Keratinocyte (primary cell): ENCODE results near the gene LITAFD. TPM values are rescaled to one million over a fixed set of nuclear protein-coding genes. Genes with fewer than 3 reads are reported as not detected.
A peak's percentile ranks its signal among the peaks of the same experiment; 100 is the strongest.

Experiments
- DNase-seq: peaks from one replicate; pipeline ENCODE4 v3.0.0-alpha.2; 2011; ENCODE audit warnings: low read depth, missing footprints, low spot score
- FAIRE-seq: peaks from 2 replicates; lab custom pipeline; 2011; peaks lifted over from hg19 to GRCh38; lab: Jason Lieb, UNC
- H2AFZ ChIP-seq: 2 replicates; pipeline ENCODE4 v1.6.0; 2012; ENCODE audit warnings: low read length, control low read depth, inconsistent platforms; ENCODE audit not compliant: control insufficient read depth
- H3K27ac ChIP-seq: 2 replicates; pipeline ENCODE4 v1.5.1; 2011; ENCODE audit warnings: low read length; ENCODE audit not compliant: control insufficient read depth, insufficient read depth
- H3K27me3 ChIP-seq: 3 replicates; pipeline ENCODE4 v1.6.0; 2011; ENCODE audit warnings: low read length; ENCODE audit not compliant: control insufficient read depth, insufficient read depth; ENCODE audit errors: extremely low read depth
- H3K36me3 ChIP-seq, 2 experiments: 2 replicates in 1 of 2; 3 replicates in 1 of 2; pipeline ENCODE4 v1.5.1; 2011; ENCODE audit warnings: low read length in 2 of 2, mild to moderate bottlenecking in 1 of 2; ENCODE audit not compliant: control insufficient read depth in 2 of 2, insufficient read depth in 2 of 2; ENCODE audit errors: extremely low read depth in 1 of 2
- H3K4me1 ChIP-seq: 3 replicates; pipeline ENCODE4 v1.5.1; 2011; ENCODE audit warnings: low read length; ENCODE audit not compliant: control insufficient read depth, insufficient read depth; ENCODE audit errors: extremely low read depth
- H3K4me2 ChIP-seq: 3 replicates; pipeline ENCODE4 v1.6.0; 2011; ENCODE audit warnings: low read depth, low read length; ENCODE audit not compliant: control insufficient read depth, insufficient read depth; ENCODE audit errors: extremely low read depth
- H3K4me3 ChIP-seq, 3 experiments: fragments of 200-600 bp in 1 of 3; sonication (generic) in 1 of 3; 2 replicates in 2 of 3; 3 replicates in 1 of 3; pipeline ENCODE4 v1.5.1; 2011 to 2016; ENCODE audit warnings: low read length in 3 of 3, mild to moderate bottlenecking in 3 of 3, control low read depth in 2 of 3, inconsistent platforms in 1 of 3, low read depth in 1 of 3, mixed read lengths in 1 of 3, mixed run types in 1 of 3, moderate library complexity in 1 of 3; ENCODE audit not compliant: control insufficient read depth in 2 of 3, insufficient read depth in 2 of 3; ENCODE audit errors: extremely low read depth in 1 of 3
- H3K79me2 ChIP-seq: 2 replicates; pipeline ENCODE4 v1.6.0; 2012; ENCODE audit warnings: low read length; ENCODE audit not compliant: control insufficient read depth, insufficient read depth
- H3K9ac ChIP-seq: 3 replicates; pipeline ENCODE4 v1.6.0; 2011; ENCODE audit warnings: low read length; ENCODE audit not compliant: control insufficient read depth, insufficient read depth; ENCODE audit errors: extremely low read depth
- H3K9me1 ChIP-seq: 3 replicates; pipeline ENCODE4 v1.6.0; 2011; ENCODE audit warnings: low read length; ENCODE audit not compliant: control insufficient read depth, insufficient read depth; ENCODE audit errors: extremely low read depth
- H3K9me3 ChIP-seq: 2 replicates; pipeline ENCODE4 v1.5.1; 2012; ENCODE audit warnings: low read depth, low read length; ENCODE audit not compliant: control insufficient read depth
- H4K20me1 ChIP-seq: 3 replicates; pipeline ENCODE4 v1.6.0; 2011; ENCODE audit warnings: low read length; ENCODE audit not compliant: control insufficient read depth, insufficient read depth; ENCODE audit errors: extremely low read depth
- EZH2 ChIP-seq: IDR thresholded peaks from one replicate; pipeline ENCODE4 v1.6.1; 2012; ENCODE audit warnings: inconsistent platforms, mild to moderate bottlenecking, low read length, moderate library complexity
- dilution Hi-C: fragments of 300-500 bp; cut with MboI; formaldehyde crosslinking; loops from one replicate; pipeline ENCODE4 v1.7.0; 2020; ENCODE audit warnings: low sequenced_read_pairs; ENCODE audit not compliant: extremely low pct_ligation_motif_present
- polyA plus RNA-seq, 5 experiments: library from polyadenylated mRNA; depleted of rRNA in 3 of 5; stranded (reverse) in 3 of 5; stranded (forward) in 1 of 5; unstranded in 1 of 5; fragments of >200 nt; gene quantifications; 1 replicate in 1 of 5; 2 replicates in 3 of 5; 3 replicates in 1 of 5; pipeline versions ENCODE4 v1.2.1 to v1.2.3, GENCODE V29; 2011 to 2012; ENCODE audit warnings: missing spikeins in 2 of 5, low read depth in 1 of 5, low replicate concordance in 1 of 5
- TF ChIP-seq, protein P1 (sequence below), 3 experiments: IDR thresholded peaks in 1 of 3; conservative IDR thresholded peaks in 1 of 3; optimal IDR thresholded peaks in 1 of 3; 2 replicates in 2 of 3; 3 replicates in 1 of 3; pipeline versions ENCODE3 to v1.5.1; 2011; ENCODE audit warnings: low read length in 3 of 3, mild to moderate bottlenecking in 3 of 3, moderate library complexity in 2 of 3, control low read depth in 1 of 3, inconsistent platforms in 1 of 3; ENCODE audit not compliant: insufficient read depth in 2 of 3; ENCODE audit errors: extremely low read depth in 1 of 3

The LITAFD gene
- polyA plus RNA-seq, 1 donor (not counting 4 experiments of a cell fraction or from before 2014, with no cell fraction given) = not detected

DNA sequence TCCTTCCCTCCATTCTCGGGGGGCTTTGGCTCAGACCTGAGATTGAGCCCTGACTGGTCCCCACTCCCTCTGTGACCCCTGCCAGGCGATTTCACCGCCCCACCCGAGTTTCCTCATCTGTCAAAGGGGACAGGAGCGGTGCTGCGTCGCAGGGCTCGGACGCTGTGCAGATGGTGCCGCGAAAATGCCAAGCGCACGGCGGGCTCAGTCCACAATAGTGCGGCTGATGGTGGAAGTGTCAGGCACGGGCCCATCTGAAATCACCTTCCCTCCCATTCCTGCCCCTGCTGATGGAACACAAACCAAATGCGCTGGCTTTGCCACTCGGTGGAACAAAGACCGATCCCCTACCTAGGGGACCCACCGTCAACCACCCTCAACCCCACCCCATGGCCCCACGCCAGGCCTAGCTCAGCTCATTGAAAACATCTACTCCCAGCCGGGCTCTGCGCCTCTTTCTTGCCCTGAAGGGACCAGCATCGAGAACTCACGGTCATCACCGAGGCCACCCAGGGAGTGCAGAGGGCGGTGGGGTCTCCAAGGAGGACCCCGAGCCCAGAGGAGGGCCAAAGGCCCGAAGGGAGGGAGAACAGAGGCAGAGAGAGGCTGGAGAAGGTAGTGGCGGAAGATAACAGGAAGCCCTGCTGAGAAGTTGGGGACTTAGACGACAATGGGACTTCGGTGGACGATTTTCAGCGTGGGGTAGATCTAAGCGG, 14.8 kb upstream of the LITAFD start:
- Histone ChIP-seq H3K4me3 (peak overlapping the region; percentile 58 to 85 (median 70)), H3K79me2 (peaks cover 57% of the 10 kb centered on the region), H3K4me2 (peak overlapping the region; percentile 93), H2AFZ (peak overlapping the region; percentile 16), H4K20me1 (peaks cover 25% of the 10 kb centered on the region), H3K9me1 (peaks cover 9% of the 10 kb centered on the region), H3K9me3 (no peaks in the 10 kb centered on the region), H3K9ac (peak overlapping the region; percentile 87), H3K36me3 (peaks cover 3 to 7% of the 10 kb centered on the region in 2 experiments), H3K4me1 (peaks cover 42% of the 10 kb centered on the region), H3K27me3 (no peaks in the 10 kb centered on the region), H3K27ac (peak overlapping the region; percentile 62)
- FAIRE-seq (no peak), DNase-seq (no peak)
- dilution Hi-C loops = no loop called here
- TF ChIP-seq, protein P1, sequence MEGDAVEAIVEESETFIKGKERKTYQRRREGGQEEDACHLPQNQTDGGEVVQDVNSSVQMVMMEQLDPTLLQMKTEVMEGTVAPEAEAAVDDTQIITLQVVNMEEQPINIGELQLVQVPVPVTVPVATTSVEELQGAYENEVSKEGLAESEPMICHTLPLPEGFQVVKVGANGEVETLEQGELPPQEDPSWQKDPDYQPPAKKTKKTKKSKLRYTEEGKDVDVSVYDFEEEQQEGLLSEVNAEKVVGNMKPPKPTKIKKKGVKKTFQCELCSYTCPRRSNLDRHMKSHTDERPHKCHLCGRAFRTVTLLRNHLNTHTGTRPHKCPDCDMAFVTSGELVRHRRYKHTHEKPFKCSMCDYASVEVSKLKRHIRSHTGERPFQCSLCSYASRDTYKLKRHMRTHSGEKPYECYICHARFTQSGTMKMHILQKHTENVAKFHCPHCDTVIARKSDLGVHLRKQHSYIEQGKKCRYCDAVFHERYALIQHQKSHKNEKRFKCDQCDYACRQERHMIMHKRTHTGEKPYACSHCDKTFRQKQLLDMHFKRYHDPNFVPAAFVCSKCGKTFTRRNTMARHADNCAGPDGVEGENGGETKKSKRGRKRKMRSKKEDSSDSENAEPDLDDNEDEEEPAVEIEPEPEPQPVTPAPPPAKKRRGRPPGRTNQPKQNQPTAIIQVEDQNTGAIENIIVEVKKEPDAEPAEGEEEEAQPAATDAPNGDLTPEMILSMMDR (optimal IDR thresholded peaks at IDR 0.05 in 1 of 3, IDR thresholded peaks at IDR 0.05 in 1 of 3, conservative IDR thresholded peaks at IDR 0.05 in 1 of 3; ENCODE audit: extremely low read depth in 1 of 3, insufficient read depth in 2 of 3, low read length in 3 of 3) = no peak
- TF ChIP-seq EZH2 = no peak

DNA sequence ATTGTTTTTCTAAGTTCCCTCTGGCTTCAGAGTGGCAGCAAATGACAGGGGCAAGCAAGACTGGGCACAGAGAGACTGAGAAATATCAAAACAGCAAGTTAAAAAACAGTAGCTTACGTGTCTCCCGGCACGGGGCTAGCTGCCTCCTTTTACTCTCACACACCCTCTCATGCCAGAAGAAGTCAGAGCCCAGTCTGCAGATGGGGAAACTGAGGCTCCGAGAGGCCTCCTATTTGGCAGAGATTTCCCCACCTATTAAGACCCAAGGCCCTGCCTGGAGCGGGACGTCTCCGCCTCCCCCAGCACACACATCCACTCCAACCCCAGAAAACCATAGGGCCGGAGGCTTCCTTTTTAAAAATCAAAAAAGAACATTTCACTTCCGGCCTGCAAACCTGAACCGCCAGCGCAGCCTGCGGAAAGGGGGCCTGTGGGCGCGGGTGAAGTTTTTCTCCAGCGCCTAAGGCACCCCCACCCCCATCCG, 14.2 kb upstream of the LITAFD start:
- H3K27ac ChIP-seq = peak overlapping the region; percentile 62
- H3K36me3 ChIP-seq = peaks cover 3 to 7% of the 10 kb centered on the region in 2 experiments
- H3K9me1 ChIP-seq = peaks cover 9% of the 10 kb centered on the region
- dilution Hi-C loops = no loop called here
- peak overlapping the region; percentile 93 for H3K4me2 ChIP-seq
- H4K20me1 ChIP-seq = peaks cover 21% of the 10 kb centered on the region
- no peaks in the 10 kb centered on the region for H3K9me3 ChIP-seq
- peaks cover 42% of the 10 kb centered on the region for H3K4me1 ChIP-seq
- H2AFZ ChIP-seq = no peak overlapping the region
- peak overlapping the region; percentile 58 to 85 (median 70) for H3K4me3 ChIP-seq
- TF ChIP-seq, protein P1 (optimal IDR thresholded peaks at IDR 0.05 in 1 of 3, IDR thresholded peaks at IDR 0.05 in 1 of 3, conservative IDR thresholded peaks at IDR 0.05 in 1 of 3; ENCODE audit: extremely low read depth in 1 of 3, insufficient read depth in 2 of 3, low read length in 3 of 3) = no peak
- TF ChIP-seq EZH2 = no peak
- peaks cover 51% of the 10 kb centered on the region for H3K79me2 ChIP-seq
- no peaks in the 10 kb centered on the region for H3K27me3 ChIP-seq
- no peak for FAIRE-seq
- no peak for DNase-seq
- H3K9ac ChIP-seq = peak overlapping the region; percentile 87
